PC-9 (cell line): ENCODE data around the gene LAMC1.

ENCODE experiments used
- EZH2 ChIP-seq: fragments of 200-600 bp; sonication (generic); IDR thresholded peaks from 2 replicates; pipeline ENCODE4 v1.8.0; 2017; ENCODE audit warnings: antibody characterized with exemption, low read depth
- TF ChIP-seq, protein P1 (sequence below): fragments of 200-600 bp; sonication (generic); conservative IDR thresholded peaks from 2 replicates; pipeline ENCODE4 v1.6.1; 2017; ENCODE audit warnings: mixed run types, antibody characterized with exemption, mild to moderate bottlenecking, moderate library complexity

- TF ChIP-seq, protein P1, sequence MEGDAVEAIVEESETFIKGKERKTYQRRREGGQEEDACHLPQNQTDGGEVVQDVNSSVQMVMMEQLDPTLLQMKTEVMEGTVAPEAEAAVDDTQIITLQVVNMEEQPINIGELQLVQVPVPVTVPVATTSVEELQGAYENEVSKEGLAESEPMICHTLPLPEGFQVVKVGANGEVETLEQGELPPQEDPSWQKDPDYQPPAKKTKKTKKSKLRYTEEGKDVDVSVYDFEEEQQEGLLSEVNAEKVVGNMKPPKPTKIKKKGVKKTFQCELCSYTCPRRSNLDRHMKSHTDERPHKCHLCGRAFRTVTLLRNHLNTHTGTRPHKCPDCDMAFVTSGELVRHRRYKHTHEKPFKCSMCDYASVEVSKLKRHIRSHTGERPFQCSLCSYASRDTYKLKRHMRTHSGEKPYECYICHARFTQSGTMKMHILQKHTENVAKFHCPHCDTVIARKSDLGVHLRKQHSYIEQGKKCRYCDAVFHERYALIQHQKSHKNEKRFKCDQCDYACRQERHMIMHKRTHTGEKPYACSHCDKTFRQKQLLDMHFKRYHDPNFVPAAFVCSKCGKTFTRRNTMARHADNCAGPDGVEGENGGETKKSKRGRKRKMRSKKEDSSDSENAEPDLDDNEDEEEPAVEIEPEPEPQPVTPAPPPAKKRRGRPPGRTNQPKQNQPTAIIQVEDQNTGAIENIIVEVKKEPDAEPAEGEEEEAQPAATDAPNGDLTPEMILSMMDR, result no peak
- TF ChIP-seq EZH2, result no peak
Measured at GRCh38 chr1:183097438-183098051, 74.3 kb downstream of the LAMC1 start.
